ENCODE data around the gene DENND1A.

The DENND1A gene

GRCh38 chr9:123527981-123528380, 401.9 kb downstream of the DENND1A start:
- no peak overlapping the region for H3K4me2 ChIP-seq (ENCODE audit: low read depth, low read length, poor library complexity, severe bottlenecking)
- H3K4me3 ChIP-seq (ENCODE audit: insufficient read depth, low read length, poor library complexity, severe bottlenecking): no peak overlapping the region
- H3K9me2 ChIP-seq (replicated peaks; ENCODE audit: insufficient read depth, low read length): no peaks in the 10 kb centered on the region
- no peaks in the 10 kb centered on the region for H3F3A ChIP-seq (ENCODE audit: insufficient read depth)
- H3K36me3 ChIP-seq (ENCODE audit: low read length): no peaks in the 10 kb centered on the region
- H4K20me1 ChIP-seq (ENCODE audit: low read depth, low read length): no peaks in the 10 kb centered on the region
- H3K79me2 ChIP-seq (ENCODE audit: insufficient read depth, low read length): no peaks in the 10 kb centered on the region
- no peaks in the 10 kb centered on the region for H3K27me3 ChIP-seq (ENCODE audit: low read length)
- TF ChIP-seq EZH2phosphoT487 (conservative IDR thresholded peaks at IDR 0.05; ENCODE audit: low read length): no peak
- TF ChIP-seq, protein P1, sequence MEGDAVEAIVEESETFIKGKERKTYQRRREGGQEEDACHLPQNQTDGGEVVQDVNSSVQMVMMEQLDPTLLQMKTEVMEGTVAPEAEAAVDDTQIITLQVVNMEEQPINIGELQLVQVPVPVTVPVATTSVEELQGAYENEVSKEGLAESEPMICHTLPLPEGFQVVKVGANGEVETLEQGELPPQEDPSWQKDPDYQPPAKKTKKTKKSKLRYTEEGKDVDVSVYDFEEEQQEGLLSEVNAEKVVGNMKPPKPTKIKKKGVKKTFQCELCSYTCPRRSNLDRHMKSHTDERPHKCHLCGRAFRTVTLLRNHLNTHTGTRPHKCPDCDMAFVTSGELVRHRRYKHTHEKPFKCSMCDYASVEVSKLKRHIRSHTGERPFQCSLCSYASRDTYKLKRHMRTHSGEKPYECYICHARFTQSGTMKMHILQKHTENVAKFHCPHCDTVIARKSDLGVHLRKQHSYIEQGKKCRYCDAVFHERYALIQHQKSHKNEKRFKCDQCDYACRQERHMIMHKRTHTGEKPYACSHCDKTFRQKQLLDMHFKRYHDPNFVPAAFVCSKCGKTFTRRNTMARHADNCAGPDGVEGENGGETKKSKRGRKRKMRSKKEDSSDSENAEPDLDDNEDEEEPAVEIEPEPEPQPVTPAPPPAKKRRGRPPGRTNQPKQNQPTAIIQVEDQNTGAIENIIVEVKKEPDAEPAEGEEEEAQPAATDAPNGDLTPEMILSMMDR (IDR thresholded peaks at IDR 0.05; ENCODE audit: insufficient read depth, low read length, poor library complexity, severe bottlenecking): no peak
- peaks cover 10% of the 10 kb centered on the region; the same call in 1 of the 2 replicates for H3K9me3 ChIP-seq (ENCODE audit: insufficient read depth, low read length)
- no peak overlapping the region for H2AFZ ChIP-seq (ENCODE audit: low read depth, low read length, severe bottlenecking)
- H3K27ac ChIP-seq (ENCODE audit: low read depth, low read length): no peak overlapping the region
- H3K9ac ChIP-seq (ENCODE audit: low read length): no peak overlapping the region

DNA sequence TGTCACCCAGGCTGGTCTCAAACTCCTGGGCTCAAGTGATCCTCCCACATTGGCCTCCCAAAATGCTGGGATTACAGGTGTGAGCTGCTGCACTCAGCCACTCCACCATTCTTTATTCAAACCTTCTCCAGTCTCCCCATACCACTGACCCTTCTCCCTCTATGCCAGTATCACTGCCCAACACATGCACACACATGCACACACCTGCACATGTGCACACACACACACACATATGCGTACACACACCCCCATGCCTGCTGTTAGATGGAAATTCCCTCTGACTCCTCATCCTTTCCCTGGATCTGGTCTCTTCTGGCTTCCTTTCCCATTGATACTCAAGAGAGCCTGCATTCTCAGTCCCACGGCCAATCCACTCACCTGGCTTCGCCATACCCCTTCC, 404.0 kb downstream of the DENND1A start:
- Histone ChIP-seq H3K27me3 (ENCODE audit: low read length) (no peaks in the 10 kb centered on the region), H4K20me1 (ENCODE audit: low read depth, low read length) (no peaks in the 10 kb centered on the region), H3K79me2 (ENCODE audit: insufficient read depth, low read length) (no peaks in the 10 kb centered on the region), H3K9me2 (replicated peaks; ENCODE audit: insufficient read depth, low read length) (no peaks in the 10 kb centered on the region), H3K9ac (ENCODE audit: low read length) (no peak overlapping the region), H3K27ac (ENCODE audit: low read depth, low read length) (no peak overlapping the region), H2AFZ (ENCODE audit: low read depth, low read length, severe bottlenecking) (no peak overlapping the region), H3K36me3 (ENCODE audit: low read length) (no peaks in the 10 kb centered on the region), H3F3A (ENCODE audit: insufficient read depth) (no peaks in the 10 kb centered on the region), H3K4me3 (ENCODE audit: insufficient read depth, low read length, poor library complexity, severe bottlenecking) (no peak overlapping the region), H3K4me2 (ENCODE audit: low read depth, low read length, poor library complexity, severe bottlenecking) (no peak overlapping the region), H3K9me3 (ENCODE audit: insufficient read depth, low read length) (peaks cover 10% of the 10 kb centered on the region; the same call in 1 of the 2 replicates)
- TF ChIP-seq, protein P1 (IDR thresholded peaks at IDR 0.05; ENCODE audit: insufficient read depth, low read length, poor library complexity, severe bottlenecking): no peak
- TF ChIP-seq EZH2phosphoT487 (conservative IDR thresholded peaks at IDR 0.05; ENCODE audit: low read length): no peak

DNA sequence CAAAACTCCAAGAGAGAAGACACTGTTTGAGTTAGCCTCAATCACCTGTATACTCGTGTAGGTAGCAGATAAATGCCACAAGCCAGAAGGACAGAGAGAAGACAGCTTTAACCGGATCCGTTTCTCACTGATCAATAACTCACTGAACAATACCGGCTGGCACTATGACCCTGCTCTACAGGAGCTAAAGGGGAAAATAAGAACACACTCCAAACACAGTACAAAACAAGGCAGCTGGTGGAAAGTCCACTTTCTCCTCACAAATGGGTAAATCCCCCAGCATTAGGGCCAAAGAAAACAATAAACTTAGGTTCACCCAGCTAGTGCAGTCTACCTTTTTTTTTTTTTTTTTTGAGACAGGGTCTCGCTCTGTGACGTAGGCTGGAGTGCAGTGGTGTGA, 404.5 kb downstream of the DENND1A start:
- H3K27ac ChIP-seq (ENCODE audit: low read depth, low read length): no peak overlapping the region
- no peaks in the 10 kb centered on the region for H3K27me3 ChIP-seq (ENCODE audit: low read length)
- TF ChIP-seq EZH2phosphoT487 (conservative IDR thresholded peaks at IDR 0.05; ENCODE audit: low read length): no peak
- TF ChIP-seq, protein P1 (IDR thresholded peaks at IDR 0.05; ENCODE audit: insufficient read depth, low read length, poor library complexity, severe bottlenecking): no peak
- no peaks in the 10 kb centered on the region for H3K9me2 ChIP-seq (replicated peaks; ENCODE audit: insufficient read depth, low read length)
- no peak overlapping the region for H3K9ac ChIP-seq (ENCODE audit: low read length)
- H3K36me3 ChIP-seq (ENCODE audit: low read length): no peaks in the 10 kb centered on the region
- no peaks in the 10 kb centered on the region for H3F3A ChIP-seq (ENCODE audit: insufficient read depth)
- peaks cover 9% of the 10 kb centered on the region; the same call in 1 of the 2 replicates for H3K9me3 ChIP-seq (ENCODE audit: insufficient read depth, low read length)
- no peak overlapping the region for H2AFZ ChIP-seq (ENCODE audit: low read depth, low read length, severe bottlenecking)
- no peaks in the 10 kb centered on the region for H4K20me1 ChIP-seq (ENCODE audit: low read depth, low read length)
- H3K4me3 ChIP-seq (ENCODE audit: insufficient read depth, low read length, poor library complexity, severe bottlenecking): no peak overlapping the region
- H3K79me2 ChIP-seq (ENCODE audit: insufficient read depth, low read length): no peaks in the 10 kb centered on the region
- no peak overlapping the region for H3K4me2 ChIP-seq (ENCODE audit: low read depth, low read length, poor library complexity, severe bottlenecking)

Data from SU-DHL-6 (cell line).